ENCODE data around the gene CHRD.

The CHRD gene

DNA sequence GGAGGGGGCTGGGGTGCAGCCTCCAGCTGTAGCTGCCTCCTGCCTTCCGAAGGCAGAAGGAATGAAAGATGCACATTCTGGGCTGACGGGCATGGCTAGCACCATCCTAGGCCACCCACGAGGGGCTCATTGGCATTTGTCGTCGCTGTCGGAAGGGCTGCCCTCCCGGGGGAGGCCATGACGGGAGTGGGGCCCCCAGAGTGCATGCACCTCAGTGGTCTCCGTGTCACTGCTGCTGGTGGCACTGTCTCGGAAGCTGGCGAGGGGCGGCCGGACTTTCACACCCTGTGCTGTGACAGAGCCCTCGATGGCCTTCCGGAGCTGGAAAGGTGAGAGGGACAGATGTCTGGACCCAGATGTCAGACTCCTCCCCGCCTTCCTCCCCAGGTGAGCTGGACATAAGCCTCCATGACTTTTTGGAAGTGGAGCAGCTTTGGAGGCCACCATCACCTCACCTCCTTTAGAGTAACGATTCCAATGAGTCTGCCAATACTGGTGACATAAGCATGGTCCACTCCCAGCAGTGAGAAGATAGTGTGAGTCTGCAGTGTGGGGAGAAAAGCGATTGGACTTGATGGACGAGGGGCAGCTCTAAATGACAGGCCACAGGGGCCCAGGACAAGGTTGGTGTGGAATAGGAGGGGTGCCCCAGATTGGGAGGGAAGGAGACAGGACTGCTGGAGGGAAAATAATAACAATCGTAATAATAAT is 33.2 kb upstream of the CHRD start:
- DNase-seq (ENCODE audit: low read depth, low spot score): no peak

DNA sequence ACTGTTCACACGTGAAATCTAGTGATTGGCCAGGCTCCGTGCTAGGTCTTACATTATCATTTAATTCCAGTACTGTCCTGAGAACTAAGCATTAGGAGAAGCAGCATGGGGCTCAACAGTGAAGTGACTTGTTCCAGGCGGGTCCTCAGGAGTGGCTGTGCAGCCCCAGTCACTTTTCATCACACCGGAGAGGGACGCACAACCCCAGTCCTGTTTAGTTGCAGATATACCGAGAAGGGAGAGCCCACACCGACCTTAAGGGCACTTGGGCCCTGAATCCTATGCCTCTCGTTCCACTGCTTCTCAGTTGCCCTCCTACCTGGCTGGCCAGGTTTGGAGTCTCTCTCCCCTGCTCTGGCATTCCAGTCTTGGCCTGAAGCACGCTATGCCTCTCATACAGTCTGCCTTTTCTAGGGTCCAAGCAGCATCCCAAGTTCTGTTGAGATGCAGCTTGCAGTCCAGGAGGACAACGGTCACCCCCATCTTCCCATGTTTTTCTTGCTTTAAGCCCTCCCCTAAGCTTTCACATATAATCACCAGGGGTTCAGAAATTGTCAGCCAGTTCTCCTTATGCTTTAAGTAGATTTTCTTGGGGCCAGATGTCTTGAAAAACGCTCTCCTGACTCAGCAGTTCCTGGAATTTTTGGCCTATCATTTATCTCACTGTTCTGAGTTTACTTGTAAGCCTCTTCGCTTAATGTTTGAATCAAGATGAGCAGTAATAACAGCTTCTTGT is 32.4 kb upstream of the CHRD start:
- DNase-seq (ENCODE audit: low read depth, low spot score): no peak

DNA sequence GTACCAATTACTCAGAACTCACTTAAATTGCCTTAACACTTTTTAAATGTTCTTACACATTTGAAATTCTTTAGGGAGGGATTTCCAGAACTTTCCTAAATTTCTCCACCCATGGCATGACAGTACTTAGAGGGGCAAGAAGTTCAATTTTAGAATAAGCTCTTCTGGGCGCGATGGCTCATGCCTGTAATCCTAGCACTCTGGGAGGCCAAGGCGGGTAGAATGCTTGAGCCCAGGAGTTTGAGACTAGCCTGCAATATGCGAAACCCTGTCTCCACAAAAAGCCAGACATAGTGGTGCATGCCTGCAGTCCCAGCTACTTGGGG is 31.8 kb upstream of the CHRD start:
- no peak for DNase-seq (ENCODE audit: low read depth, low spot score)

DNA sequence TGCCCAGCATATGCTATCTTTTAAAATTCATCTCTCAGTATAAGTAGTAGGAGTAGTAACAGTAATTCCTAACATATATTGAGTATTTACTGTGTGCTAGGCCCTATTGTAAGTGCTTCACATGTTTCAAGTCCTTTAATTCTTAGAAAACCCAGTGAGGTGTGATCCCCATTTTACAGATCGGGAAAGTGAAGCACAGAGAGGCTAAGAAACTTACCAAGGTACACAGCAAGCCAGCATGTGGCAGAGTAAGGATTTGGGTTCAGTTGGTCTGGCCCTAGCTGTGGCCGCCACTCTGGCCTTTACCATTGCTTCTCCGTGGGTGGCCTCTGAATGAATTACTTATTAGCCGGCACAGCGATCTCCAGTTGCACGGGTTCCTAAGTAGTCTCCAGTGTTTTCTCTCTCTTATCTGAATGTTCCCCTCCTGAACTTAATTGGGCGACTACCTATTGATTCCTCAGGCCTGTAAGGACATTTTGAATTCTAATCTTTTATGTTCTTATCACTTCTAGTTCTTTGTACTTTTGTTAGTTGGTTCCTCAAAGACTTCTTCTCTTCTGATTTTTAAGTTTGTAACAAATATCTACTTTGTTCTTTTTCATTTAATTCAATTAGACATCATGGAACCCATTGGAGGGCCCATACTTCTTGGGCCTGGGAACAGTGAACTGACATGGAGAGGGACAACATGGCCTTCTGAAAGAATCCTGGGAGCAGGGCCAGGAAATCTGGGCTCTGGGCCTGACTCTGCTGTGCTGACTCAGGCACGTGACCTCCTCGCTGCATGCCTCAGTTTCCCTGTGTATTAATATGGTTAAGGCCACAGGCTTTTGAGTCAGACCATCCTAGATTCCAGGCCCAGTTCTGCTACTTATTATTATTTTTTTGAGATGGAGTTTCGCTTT is 30.0 kb upstream of the CHRD start:
- no peak for DNase-seq (ENCODE audit: low read depth, low spot score)

DNA sequence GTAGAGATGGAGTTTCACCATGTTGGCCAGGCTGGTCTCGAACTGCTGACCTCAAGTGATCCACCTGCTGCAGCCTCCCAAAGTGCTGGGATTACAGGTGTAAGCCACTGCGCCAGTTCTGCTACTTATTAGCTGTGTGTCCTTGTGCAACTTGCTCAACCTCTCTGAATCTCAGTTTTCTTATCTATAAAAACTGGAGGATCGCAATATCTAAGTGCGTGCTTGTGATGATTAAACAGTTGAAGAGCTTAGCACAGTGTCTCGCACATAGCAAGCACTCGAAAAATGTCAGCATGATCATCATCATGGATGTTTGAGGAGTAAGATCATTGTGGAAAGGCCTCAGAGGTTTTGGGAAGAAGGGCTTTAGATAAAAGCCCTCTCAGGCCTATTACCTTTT is 29.2 kb upstream of the CHRD start:
- DNase-seq (ENCODE audit: low read depth, low spot score): no peak

DNA sequence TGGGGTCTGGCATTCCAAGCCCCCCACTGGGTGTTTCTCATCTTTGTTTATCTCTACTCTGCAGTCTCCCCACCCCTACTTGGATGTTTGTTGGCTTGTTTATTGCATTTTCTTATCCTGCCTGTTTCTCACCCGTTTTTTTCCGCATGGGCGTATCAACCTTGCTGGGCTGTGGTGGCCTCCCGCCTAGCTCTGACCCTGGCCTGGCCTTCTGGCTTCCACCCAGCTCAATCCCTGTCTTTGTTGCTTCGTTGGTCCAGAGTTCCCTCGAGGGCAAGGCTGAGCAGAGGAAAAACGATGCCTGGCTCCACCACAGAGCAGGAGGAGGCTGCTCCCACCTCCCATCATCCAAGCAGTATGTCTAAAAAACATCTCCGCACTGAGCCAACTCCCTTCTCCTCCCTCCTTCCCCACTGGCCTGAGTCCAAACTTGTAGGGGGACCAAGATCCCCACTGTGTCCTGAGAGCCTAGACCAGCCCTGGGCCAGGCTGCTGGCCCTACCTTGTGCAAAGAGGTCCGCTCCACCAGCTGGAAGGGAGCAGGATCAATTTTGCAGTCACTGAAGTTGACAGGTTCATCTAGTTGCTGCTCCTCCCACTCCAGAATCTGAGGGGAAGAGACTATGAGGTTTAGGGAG is 28.2 kb upstream of the CHRD start:
- peak; percentile 43 for DNase-seq (ENCODE audit: low read depth, low spot score)

DNA sequence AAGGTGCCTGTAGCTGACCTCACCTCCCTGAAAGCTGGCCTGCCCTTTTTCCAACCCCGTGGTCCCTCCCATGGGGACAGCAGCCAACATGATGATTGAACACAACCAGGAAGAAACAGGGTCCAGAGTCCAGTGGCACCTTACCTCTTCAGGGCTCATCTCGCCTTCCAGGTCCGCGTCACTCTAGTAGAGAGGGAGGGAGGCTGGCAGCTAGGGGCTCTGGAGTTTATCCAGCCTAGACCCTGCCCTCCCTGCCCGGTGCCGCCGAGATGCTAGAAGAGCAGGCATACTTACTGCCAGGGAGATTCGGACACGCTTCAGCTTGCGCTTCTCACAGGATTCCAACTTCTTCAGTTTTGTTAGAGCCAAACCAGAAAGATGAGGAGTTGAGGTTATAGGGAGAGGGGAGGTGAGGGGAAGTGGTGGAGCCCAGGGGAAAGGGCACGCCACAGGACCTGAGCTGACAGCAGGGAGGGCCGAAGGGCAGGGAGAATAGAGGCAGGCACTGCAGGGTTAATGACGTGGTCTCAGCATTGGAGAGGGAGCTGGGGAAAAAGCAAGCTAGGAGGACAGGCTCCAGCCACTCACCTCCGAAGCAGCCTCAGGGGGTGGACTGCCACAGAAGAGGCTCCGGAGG is 27.6 kb upstream of the CHRD start:
- DNase-seq (ENCODE audit: low read depth, low spot score): no peak

DNA sequence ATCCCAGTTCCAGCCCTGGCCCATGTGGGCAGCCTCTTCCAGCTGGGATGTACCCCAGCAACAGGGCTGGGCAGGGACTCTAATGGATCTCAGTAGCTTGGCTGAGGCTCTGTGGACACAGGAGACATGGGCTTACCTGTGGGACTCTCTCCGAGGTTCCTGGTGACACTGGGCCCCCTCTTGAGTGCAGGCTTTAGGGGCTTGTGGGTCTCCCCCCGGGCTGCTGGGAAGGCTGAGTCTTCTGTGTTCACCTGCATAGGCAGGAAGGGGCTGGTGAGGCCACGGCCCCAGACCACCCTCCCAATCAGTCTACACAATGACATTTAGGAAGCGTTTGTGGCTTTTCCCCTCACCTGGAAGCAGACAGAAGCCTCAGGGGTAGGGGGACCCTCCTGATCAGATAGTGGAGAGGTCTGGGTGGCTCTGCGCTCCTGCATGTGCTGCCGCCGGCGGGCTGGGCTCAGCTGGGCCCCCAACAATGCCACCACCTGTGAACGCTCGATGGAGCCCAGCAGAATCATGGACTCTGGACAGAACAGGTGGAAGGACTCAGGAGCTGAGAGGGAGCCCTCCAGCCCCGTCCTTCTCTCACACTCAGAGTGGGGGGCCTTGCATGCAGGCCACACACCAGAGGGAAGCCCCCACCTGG is 26.8 kb upstream of the CHRD start:
- DNase-seq (ENCODE audit: low read depth, low spot score): no peak

DNA sequence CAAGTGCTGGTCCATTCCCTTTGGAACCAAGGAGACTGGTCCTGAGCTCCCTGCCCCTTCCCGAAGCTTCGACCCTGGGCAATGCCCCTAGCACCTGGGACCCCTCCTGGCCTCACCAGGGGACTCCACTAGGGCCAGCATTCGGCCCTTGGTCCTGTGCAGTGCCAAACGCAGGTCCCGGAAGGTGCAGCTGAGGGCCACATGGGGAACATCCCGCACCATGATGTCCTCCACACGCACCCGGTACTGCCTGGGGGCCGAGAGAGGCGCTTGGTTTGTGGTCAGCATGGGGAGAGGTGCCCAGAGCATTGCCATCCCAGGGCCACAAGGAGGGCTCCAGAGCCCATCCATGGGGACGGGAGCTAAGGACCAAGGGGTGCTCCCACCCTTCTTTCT is 26.3 kb upstream of the CHRD start:
- no peak for DNase-seq (ENCODE audit: low read depth, low spot score)

DNA sequence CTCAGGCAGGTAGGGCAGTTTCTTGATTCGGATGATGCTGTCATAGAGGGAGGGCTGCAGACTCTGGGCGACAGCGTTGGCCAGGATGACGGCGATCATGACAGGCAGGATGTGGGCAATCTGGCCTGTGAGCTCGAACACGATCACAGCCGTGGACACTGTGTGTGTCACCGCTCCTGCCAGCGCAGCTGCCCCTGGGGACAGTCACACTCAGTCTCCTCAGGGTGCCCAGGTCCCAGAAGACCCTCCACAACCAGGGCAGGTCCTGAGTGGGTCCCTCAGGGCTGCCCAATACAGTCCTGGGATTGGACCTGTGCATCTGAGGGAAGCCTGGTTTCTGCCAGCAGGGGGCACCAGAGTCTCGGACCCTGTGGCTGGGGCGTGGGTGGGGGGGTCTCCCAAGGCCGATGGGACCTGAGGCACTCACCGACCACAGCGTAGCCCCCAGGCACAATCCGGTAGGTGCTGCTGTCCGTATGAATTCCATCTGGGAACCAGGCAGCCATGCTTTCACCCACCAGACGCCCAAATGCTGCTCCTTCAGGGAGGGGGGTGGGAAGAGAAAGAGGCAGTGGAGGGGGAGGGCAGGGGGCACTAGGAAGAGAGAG is 25.6 kb upstream of the CHRD start:
- DNase-seq (ENCODE audit: low read depth, low spot score): peak; percentile 64

DNA sequence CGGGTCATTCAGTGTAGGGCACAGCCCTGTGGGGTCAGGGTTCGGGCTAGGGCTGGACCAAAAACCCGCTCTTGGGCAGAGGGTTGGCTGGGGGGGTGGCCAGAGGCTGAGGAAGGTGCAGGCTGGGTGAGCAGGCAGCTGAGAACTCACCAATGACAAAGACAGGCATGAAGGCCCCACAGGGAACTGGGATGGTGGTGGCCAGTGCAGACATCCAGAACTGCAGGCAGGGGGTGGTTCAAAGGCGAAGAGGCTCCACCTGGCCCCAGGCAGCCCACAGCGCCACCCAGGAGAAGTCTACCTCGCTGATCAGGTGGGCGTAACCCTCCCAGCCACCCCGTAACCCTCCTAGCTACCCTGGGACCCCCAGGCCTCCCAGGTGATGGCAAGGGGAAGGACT is 25.1 kb upstream of the CHRD start:
- DNase-seq (ENCODE audit: low read depth, low spot score): no peak

DNA sequence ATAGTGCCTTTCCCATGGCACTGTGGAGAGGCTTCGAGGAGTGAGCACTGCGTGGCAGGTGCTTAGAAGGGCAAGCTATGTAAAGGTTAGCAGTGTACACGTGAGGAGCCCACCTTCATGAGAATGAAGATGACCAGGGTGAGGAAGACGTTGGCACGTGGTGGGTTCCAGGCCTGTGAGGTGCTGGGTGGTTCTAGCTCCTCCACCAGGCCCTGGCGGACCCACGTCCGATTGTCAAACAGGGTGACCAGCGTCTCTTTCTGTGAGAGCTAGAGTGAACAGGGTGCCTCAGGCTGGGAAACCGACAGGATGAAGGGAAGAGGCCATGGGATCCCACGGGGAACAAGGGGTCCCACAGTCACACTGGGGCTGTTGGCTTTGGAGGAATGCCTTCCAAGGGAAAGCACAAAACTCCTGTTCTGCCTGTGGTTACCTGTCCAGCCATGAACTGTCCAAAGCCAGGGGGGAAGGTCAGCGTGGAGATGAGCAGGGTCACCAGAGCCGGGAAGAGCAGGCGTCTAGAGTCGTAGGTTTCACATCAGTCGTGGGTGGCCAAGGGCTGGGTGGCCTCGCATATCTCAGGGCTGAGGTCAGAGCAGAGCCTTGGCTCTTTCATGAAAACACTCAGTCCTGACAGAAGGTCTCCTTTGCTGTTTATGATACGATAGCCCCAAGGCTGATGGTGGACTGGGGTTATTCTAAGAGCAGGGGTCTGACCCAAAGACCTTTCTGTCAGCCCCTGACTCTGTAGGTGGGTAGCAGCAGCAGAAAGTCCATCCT is 24.4 kb upstream of the CHRD start:
- no peak for DNase-seq (ENCODE audit: low read depth, low spot score)

DNA sequence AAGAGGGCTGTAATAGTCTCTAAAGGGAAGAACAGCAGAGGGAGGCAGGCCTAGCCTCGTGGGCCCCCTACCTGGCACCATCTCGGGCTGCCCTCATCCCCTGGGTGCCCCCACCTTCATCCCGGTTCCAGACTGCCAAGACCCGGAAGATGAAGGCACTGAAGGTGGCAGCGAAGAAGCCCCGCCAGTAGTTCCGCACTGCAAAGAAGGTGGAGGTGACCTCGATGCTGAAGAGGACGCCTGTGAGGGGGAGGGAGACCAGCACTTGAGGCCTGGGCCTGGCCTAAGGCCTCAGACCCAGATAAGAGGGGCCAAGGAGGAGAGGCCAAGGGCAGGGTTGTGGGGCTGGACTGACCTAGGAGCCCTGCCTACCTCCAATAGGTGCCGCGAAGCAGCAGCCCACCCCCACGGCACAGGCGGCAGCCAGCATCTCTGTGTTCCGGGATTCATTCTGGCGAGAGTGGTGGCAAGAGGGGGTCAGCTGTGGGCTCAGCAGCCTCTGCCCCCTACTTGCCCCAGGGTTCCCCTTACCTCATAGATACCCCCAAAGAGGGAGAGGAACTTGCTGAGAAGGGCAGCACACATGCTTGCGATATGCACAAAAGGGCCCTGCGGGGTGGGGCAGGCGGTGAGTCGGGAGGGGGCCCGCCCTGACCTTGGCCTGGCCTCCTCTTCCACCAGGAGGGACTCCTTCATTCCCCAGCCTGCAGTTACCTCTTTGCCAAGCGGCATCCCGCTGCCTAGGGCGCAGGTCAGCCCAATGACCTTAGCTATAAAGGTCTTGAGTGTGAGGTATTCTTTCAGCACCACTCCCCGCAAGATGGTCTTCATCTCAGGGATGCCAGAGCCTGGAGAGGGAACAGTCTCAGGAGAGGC is 22.4 kb upstream of the CHRD start:
- no peak for DNase-seq (ENCODE audit: low read depth, low spot score)

DNA sequence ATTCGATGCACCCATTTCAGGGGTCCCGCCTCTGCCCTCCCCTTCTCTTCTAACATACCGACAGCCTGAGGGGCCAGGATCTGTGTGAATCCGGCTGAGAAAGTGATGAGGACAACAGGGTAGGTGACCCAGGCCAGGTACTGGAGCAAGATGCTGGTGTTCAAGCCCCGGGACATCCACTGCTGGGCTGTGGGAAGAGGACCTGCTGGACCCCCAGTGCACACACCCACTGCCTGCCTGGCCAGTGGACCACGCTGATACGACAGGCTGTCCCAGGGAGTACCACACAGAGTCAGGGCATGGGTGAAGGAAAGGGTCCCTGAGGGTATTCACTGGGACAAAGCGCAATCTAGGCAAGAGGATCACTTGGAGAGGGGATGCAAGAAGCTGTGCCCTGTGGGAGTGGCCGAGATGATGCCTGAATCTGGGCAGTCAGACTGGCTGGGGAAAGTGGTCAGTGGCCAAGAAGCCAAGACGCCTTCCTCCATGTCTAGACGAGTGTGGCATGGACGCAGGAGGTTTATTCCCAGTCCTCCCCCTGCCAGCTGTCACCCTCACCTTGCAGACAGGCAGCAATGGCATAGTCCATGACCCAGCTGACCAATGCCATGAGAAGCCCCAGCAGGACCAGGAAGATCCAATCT is 21.6 kb upstream of the CHRD start:
- no peak for DNase-seq (ENCODE audit: low read depth, low spot score)

DNA sequence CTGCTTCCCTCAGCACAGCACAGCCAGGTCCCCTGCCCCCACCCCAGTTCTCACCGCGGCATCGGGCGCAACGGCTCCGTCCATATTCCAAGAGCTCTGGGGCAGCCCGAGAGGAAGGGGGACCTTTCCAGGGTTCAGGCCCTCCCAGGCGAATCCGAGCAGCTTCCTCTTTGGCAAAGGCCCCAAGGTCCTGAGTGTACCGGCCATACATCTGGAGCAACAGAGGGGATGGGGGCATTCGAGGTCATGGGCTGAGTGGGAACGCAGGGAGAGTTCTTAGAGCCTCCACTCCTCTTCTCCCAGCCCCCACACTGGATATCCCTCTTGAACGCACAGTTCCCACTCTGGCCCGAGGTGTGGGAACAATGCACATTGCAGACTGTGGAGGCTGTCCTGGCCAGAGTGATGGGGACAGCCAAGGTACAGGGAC is 20.9 kb upstream of the CHRD start:
- no peak for DNase-seq (ENCODE audit: low read depth, low spot score)

DNA sequence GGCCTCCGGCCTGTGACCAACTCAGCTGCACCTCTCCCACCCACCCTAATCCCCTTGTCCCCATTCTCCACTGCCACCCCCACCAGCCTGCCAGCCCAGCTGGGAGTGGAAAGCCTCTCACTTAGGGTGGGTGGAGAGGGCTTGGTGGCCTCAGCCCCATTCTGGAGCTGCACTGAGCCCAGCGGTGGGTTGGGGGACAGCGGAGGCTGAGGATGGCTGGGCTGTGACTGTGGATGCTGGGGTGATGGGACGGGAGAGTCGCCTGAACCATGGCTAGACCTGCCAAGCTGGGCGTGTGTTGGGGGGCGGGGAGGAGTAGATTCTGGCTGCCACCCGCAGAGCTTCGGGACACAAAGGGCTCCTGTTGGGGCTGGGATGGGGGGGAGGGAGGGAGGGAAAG is 20.2 kb upstream of the CHRD start:
- no peak for DNase-seq (ENCODE audit: low read depth, low spot score)

DNA sequence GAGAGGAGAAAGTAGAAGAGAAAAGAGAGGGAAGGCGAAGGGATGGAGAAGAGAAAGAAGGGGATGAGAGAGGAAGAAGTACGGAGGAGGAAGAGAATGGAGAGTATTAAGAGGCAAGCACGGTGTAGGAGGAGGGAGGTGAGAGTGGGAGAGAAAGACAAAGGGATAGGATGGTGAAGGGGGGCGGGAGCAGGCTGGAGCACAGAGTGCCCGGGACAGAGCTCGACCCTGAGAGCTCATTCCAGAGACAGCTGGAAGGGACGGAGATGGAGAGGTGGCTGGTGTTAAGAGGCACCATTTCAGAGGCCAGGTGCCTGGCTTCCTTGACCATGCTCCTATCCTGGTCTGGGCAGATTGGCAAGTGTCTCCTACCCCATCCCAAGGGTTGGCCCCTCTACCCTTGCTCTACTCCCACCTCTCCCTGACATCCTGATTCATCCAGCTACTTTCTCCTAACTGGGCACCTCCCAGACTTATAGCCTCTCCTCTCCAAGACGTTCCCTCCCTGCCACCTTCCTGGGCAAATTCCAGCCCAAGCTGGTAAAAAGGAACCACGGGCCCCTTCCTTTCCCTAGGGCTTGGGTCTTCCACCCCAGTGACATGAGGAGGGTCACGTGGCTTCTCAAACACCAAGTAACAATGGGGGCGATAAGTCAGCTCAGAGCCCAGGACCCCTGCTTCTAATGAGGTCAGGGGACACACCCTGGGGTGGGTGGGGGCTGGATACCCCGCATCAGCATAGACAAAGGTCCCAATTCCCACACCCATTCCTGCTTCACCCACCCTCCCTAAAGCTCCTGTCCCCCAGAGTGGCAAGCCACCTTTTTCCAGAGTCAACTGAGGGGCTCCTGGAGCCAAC is 19.6 kb upstream of the CHRD start:
- DNase-seq (ENCODE audit: low read depth, low spot score): no peak
